DOHH2 (cell line): ENCODE measurements around the gene RANBP3L.

Source experiments
- H3F3A ChIP-seq: fragments of 200-600 bp; sonication (generic), shearing (Covaris generic); 2 replicates; pipeline ENCODE4 v1.6.0; 2016; ENCODE audit warnings: antibody characterized with exemption, mild to moderate bottlenecking; ENCODE audit not compliant: control insufficient read depth, insufficient read depth
- H3K27ac ChIP-seq: fragments of 200-600 bp; sonication (generic); 2 replicates; pipeline ENCODE4 v1.5.1; 2014; ENCODE audit warnings: low read depth, mild to moderate bottlenecking, low read length, moderate library complexity
- H3K27me3 ChIP-seq: fragments of 200-600 bp; sonication (generic); 2 replicates; pipeline ENCODE4 v1.6.1; 2014; ENCODE audit warnings: mild to moderate bottlenecking, low read length, mixed read lengths; ENCODE audit not compliant: control insufficient read depth
- H3K36me3 ChIP-seq: fragments of 200-600 bp; sonication (generic); 2 replicates; pipeline ENCODE4 v1.6.1; 2014; ENCODE audit warnings: mild to moderate bottlenecking, low read length, moderate library complexity, mixed read lengths; ENCODE audit not compliant: control insufficient read depth
- H3K4me1 ChIP-seq: fragments of 200-600 bp; sonication (generic); 2 replicates; pipeline ENCODE4 v1.6.1; 2014; ENCODE audit warnings: mild to moderate bottlenecking, low read length, mixed read lengths; ENCODE audit not compliant: control insufficient read depth
- H3K4me2 ChIP-seq: fragments of 200-600 bp; sonication (generic); 2 replicates; pipeline ENCODE4 v1.6.0; 2014; ENCODE audit warnings: mild to moderate bottlenecking, low read length, moderate library complexity
- H3K4me3 ChIP-seq: fragments of 200-600 bp; sonication (generic); 2 replicates; pipeline ENCODE4 v1.5.1; 2014; ENCODE audit warnings: mild to moderate bottlenecking, low read length, mixed read lengths
- H3K79me2 ChIP-seq: fragments of 200-600 bp; sonication (generic); 2 replicates; pipeline ENCODE4 v1.6.1; 2014; ENCODE audit warnings: mild to moderate bottlenecking, low read length, mixed read lengths; ENCODE audit not compliant: control insufficient read depth
- H3K9me2 ChIP-seq: fragments of 200-600 bp; sonication (generic); replicated peaks from 2 replicates; pipeline ENCODE4 v1.6.1; 2014; ENCODE audit warnings: mild to moderate bottlenecking, low read length, mixed read lengths; ENCODE audit not compliant: control insufficient read depth
- H3K9me3 ChIP-seq: fragments of 200-600 bp; sonication (generic); 2 replicates; pipeline ENCODE4 v1.6.1; 2014; ENCODE audit warnings: antibody characterized with exemption, low read length, mixed read lengths; ENCODE audit not compliant: control insufficient read depth, insufficient read depth
- H4K20me1 ChIP-seq: fragments of 200-600 bp; sonication (generic); 2 replicates; pipeline ENCODE4 v1.6.0; 2014; ENCODE audit warnings: low read depth, mild to moderate bottlenecking, antibody characterized with exemption, low read length, moderate library complexity; ENCODE audit not compliant: control insufficient read depth, insufficient read depth
- EZH2phosphoT487 ChIP-seq: fragments of 200-600 bp; sonication (generic); IDR thresholded peaks from 2 replicates; pipeline ENCODE4 v1.6.1; 2017; ENCODE audit warnings: borderline replicate concordance, mild to moderate bottlenecking, antibody characterized with exemption, low read length, moderate library complexity, mixed read lengths
- TF ChIP-seq, protein P1 (sequence below): fragments of 200-600 bp; sonication (generic); IDR thresholded peaks from one replicate; pipeline ENCODE4 v1.5.1; 2014; ENCODE audit warnings: antibody characterized with exemption, mild to moderate bottlenecking, low read depth, low read length; ENCODE audit not compliant: poor library complexity, severe bottlenecking

The RANBP3L gene

DNA sequence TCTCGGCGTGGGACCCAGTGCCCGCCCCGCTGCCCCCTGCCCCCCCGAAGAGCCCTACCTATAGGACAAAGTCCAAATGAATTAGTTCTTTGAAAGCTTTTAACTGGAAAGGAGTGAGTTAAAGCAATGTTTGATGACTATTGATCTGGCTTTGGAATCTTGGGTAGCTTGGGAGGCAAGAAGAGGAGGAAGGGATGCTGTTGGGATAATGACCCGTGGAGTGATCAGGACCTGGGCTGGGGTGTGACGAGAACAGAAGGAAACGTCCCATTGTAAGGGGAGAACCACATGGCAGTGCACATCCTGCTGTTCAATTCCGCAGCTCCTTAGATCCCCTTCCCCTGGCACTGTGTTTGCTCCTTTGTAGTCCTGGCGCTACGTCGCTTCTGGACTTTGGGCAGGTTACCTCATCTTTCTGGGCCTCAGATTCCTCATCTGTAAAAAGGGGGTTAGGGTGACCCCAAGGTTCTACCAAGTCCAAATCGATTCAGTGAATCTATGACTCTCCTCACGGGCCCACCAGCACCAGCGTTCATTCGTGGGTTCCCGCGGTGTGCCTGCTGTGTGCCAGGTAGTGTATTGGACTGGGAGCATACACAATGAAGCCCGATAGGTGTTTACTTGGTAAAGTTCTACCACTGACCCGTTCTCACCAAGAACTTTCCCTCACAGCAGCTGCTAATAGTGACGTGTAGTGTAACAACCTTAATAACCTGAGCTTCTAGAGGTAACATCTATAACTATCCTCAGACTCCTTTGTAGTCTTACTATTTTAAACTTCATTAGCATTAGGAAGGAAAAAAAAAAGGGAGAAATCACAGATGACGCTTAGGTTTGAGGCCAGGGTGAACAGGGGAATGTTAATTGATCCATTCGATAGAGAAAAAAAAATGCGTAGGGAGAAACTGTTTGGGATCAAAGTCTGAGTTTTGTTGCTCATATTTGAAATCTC, 58.9 kb downstream of the RANBP3L start:
- H3K9me3 ChIP-seq = no peaks in the 10 kb centered on the region
- no peaks in the 10 kb centered on the region for H3K9me2 ChIP-seq
- H3K4me3 ChIP-seq = peak overlapping the region; percentile 84
- H3K27me3 ChIP-seq = no peaks in the 10 kb centered on the region
- peaks cover 7% of the 10 kb centered on the region; the same call in 1 of the 2 replicates for H3K36me3 ChIP-seq
- H3K4me1 ChIP-seq = peaks cover 41% of the 10 kb centered on the region
- no peaks in the 10 kb centered on the region for H4K20me1 ChIP-seq
- no peak for TF ChIP-seq EZH2phosphoT487
- TF ChIP-seq, protein P1, sequence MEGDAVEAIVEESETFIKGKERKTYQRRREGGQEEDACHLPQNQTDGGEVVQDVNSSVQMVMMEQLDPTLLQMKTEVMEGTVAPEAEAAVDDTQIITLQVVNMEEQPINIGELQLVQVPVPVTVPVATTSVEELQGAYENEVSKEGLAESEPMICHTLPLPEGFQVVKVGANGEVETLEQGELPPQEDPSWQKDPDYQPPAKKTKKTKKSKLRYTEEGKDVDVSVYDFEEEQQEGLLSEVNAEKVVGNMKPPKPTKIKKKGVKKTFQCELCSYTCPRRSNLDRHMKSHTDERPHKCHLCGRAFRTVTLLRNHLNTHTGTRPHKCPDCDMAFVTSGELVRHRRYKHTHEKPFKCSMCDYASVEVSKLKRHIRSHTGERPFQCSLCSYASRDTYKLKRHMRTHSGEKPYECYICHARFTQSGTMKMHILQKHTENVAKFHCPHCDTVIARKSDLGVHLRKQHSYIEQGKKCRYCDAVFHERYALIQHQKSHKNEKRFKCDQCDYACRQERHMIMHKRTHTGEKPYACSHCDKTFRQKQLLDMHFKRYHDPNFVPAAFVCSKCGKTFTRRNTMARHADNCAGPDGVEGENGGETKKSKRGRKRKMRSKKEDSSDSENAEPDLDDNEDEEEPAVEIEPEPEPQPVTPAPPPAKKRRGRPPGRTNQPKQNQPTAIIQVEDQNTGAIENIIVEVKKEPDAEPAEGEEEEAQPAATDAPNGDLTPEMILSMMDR = no peak
- peaks cover 47% of the 10 kb centered on the region for H3K79me2 ChIP-seq
- peak overlapping the region; percentile 78 for H3K4me2 ChIP-seq
- H3K27ac ChIP-seq = peak overlapping the region; percentile 79
- H3F3A ChIP-seq = peaks cover 17% of the 10 kb centered on the region

- H3K36me3 ChIP-seq = peaks cover 14% of the 10 kb centered on the region
- H3K27me3 ChIP-seq = no peaks in the 10 kb centered on the region
- TF ChIP-seq, protein P1 = peak; percentile 67
- no peak for TF ChIP-seq EZH2phosphoT487
- no peaks in the 10 kb centered on the region for H3K9me2 ChIP-seq
- peaks cover 19% of the 10 kb centered on the region for H3F3A ChIP-seq
- H3K4me3 ChIP-seq = peak within 1 kb of the TSS; percentile 84
- H3K9me3 ChIP-seq = no peaks in the 10 kb centered on the region
- H3K4me2 ChIP-seq = peak within 1 kb of the TSS; percentile 78
- peak within 1 kb of the TSS; percentile 79 for H3K27ac ChIP-seq
- H3K4me1 ChIP-seq = peaks cover 50% of the 10 kb centered on the region
- H3K79me2 ChIP-seq = peaks cover 56% of the 10 kb centered on the region
- no peaks in the 10 kb centered on the region for H4K20me1 ChIP-seq
Observed at GRCh38 chr5:36241631-36242533, 59.8 kb downstream of the RANBP3L start, which contains the start of gene NADK2. Gene NADK2 (minus strand): TSS chr5:36241925. CDS start chr5:36241798, 127 bp downstream.

- H3K79me2 ChIP-seq = peaks cover 65% of the 10 kb centered on the region
- H3K27me3 ChIP-seq = no peaks in the 10 kb centered on the region
- TF ChIP-seq, protein P1 = peak; percentile 13
- no peak for TF ChIP-seq EZH2phosphoT487
- H3K4me2 ChIP-seq = peak overlapping the region; percentile 78
- H3F3A ChIP-seq = peaks cover 22% of the 10 kb centered on the region
- no peaks in the 10 kb centered on the region for H4K20me1 ChIP-seq
- H3K9me2 ChIP-seq = no peaks in the 10 kb centered on the region
- peaks cover 23% of the 10 kb centered on the region for H3K36me3 ChIP-seq
- peak overlapping the region; percentile 84 for H3K4me3 ChIP-seq
- H3K4me1 ChIP-seq = peaks cover 59% of the 10 kb centered on the region
- H3K9me3 ChIP-seq = peaks cover 6% of the 10 kb centered on the region
- H3K27ac ChIP-seq = peak overlapping the region; percentile 79
Observed at GRCh38 chr5:36240779-36241630, 60.7 kb downstream of the RANBP3L start.
